ENCODE data around the gene MRC1. TPM values are rescaled to one million over a fixed set of nuclear protein-coding genes. Genes with fewer than 3 reads are reported as not detected.

Gene MRC1
- total and polyA plus RNA-seq, 10 of the 15 experiments (the other 5 are each of a cell fraction or from before 2014, with no cell fraction given): 0.01 to 0.21 (median 0.03) TPM; not detected in 5

- ATAC-seq (no peak), DNase-seq (ENCODE audit: low read depth, low spot score) (no peak), FAIRE-seq (no peak)
- Histone ChIP-seq H3K9me3 (replicated peaks; ENCODE audit: control insufficient read depth, insufficient read depth, low read length) (no peaks in the 10 kb centered on the region), H4K20me1 (ENCODE audit: control insufficient read depth, insufficient read depth) (no peaks in the 10 kb centered on the region), H2AFZ (ENCODE audit: control insufficient read depth, low read depth, low read length) (no peak overlapping the region), H3K9ac (ENCODE audit: control insufficient read depth, insufficient read depth, low read length) (no peak overlapping the region), H3K4me2 (ENCODE audit: control insufficient read depth, insufficient read depth) (no peak overlapping the region), H3K27ac (ENCODE audit: control insufficient read depth, insufficient read depth) (no peak overlapping the region), H3K27me3 (replicated peaks in 1 of 2; ENCODE audit: control insufficient read depth in 2 of 2, insufficient read depth in 2 of 2, low read length in 1 of 2) (no peaks in the 10 kb centered on the region), H3K4me3 (no peak overlapping the region), H3K36me3 (ENCODE audit: control insufficient read depth in 2 of 2, insufficient read depth in 2 of 2, low read length in 1 of 2) (no peaks in the 10 kb centered on the region), H3K4me1 (ENCODE audit: control insufficient read depth, insufficient read depth, low read length) (no peaks in the 10 kb centered on the region), H3K79me2 (ENCODE audit: control insufficient read depth, insufficient read depth, low read length) (no peaks in the 10 kb centered on the region)
- 28% methylated on average over 5 of the region's 5 CpGs for WGBS (ENCODE audit: insufficient coverage, insufficient replicate concordance, low lambda C conversion rate, missing lambda C conversion rate)
- BruUV-seq (replicated peaks): no TSS peak
- ChIA-PET RAD21 (ENCODE audit: unreplicated experiment) (no interaction called here), SMC1A (ENCODE audit: uncharacterized antibody, unreplicated experiment) (no interaction called here), CTCF (interaction anchor here (1.3 kb wide), 1 partner anchor 16 kb away, joined by 4 read pairs; no protein-coding TSS in a partner anchor), POLR2A (no interaction called here)
- no peak for TF ChIP-seq BRCA1 (IDR thresholded peaks at IDR 0.05; ENCODE audit: low read depth, low read length)
- no peak for TF ChIP-seq CREB1 (IDR thresholded peaks at IDR 0.05; ENCODE audit: low read depth)
- no peak for TF ChIP-seq SMC3 (IDR thresholded peaks at IDR 0.05; ENCODE audit: borderline replicate concordance, low read length)
- no peak for TF ChIP-seq NFYA (IDR thresholded peaks at IDR 0.05; ENCODE audit: borderline replicate concordance, low read depth, low read length)
- in situ Hi-C loops (cut with MboI) (no loop called here), intact Hi-C loops (cut with micrococcal nuclease; ENCODE audit: unreplicated experiment) (loop anchor here (10.0 kb wide), 1 partner anchor 336 kb away; no protein-coding TSS in a partner anchor)
Measured at GRCh38 chr10:17878896-17879295, 69.7 kb downstream of the MRC1 start.

DNA sequence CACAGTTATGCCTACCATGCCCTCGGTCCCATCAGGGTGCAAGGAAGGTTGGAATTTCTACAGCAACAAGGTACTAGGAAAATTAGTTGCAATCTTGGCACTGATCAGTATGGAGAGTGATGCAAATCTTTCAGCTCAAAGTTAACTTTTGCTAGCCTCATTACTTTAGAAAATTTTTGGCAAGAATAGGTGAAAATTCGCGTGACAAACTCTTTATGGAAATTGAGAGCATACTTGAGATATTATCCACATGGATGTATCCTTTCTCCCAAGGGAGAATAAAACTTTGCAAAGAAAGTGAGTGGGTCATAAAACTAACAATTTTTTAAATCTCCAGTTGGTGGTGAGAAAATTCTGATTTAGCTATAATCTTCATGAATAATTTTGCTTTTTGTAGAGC lies 71.5 kb downstream of the MRC1 start:
- RAD21 ChIA-PET (ENCODE audit: unreplicated experiment): no interaction called here
- H3K4me3 ChIP-seq: no peak overlapping the region
- 51% methylated on average over 3 of the region's 3 CpGs for WGBS (ENCODE audit: insufficient coverage, insufficient replicate concordance, low lambda C conversion rate, missing lambda C conversion rate)
- TF ChIP-seq, protein P1, sequence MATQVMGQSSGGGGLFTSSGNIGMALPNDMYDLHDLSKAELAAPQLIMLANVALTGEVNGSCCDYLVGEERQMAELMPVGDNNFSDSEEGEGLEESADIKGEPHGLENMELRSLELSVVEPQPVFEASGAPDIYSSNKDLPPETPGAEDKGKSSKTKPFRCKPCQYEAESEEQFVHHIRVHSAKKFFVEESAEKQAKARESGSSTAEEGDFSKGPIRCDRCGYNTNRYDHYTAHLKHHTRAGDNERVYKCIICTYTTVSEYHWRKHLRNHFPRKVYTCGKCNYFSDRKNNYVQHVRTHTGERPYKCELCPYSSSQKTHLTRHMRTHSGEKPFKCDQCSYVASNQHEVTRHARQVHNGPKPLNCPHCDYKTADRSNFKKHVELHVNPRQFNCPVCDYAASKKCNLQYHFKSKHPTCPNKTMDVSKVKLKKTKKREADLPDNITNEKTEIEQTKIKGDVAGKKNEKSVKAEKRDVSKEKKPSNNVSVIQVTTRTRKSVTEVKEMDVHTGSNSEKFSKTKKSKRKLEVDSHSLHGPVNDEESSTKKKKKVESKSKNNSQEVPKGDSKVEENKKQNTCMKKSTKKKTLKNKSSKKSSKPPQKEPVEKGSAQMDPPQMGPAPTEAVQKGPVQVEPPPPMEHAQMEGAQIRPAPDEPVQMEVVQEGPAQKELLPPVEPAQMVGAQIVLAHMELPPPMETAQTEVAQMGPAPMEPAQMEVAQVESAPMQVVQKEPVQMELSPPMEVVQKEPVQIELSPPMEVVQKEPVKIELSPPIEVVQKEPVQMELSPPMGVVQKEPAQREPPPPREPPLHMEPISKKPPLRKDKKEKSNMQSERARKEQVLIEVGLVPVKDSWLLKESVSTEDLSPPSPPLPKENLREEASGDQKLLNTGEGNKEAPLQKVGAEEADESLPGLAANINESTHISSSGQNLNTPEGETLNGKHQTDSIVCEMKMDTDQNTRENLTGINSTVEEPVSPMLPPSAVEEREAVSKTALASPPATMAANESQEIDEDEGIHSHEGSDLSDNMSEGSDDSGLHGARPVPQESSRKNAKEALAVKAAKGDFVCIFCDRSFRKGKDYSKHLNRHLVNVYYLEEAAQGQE (IDR thresholded peaks at IDR 0.05; ENCODE audit: low read depth, low read length): no peak
- TF ChIP-seq JUND (IDR thresholded peaks at IDR 0.05; ENCODE audit: low read depth, low read length) (no peak), NRF1 (conservative IDR thresholded peaks at IDR 0.05; ENCODE audit: low read depth, low read length) (no peak), SMC3 (IDR thresholded peaks at IDR 0.05; ENCODE audit: borderline replicate concordance, low read length) (no peak), CREM (IDR thresholded peaks at IDR 0.05; ENCODE audit: low read depth) (no peak), ZZZ3 (IDR thresholded peaks at IDR 0.05; ENCODE audit: control insufficient read depth, insufficient read length, low read depth) (no peak), NR2C1 (IDR thresholded peaks at IDR 0.05) (no peak)
- TF ChIP-seq, protein P2, sequence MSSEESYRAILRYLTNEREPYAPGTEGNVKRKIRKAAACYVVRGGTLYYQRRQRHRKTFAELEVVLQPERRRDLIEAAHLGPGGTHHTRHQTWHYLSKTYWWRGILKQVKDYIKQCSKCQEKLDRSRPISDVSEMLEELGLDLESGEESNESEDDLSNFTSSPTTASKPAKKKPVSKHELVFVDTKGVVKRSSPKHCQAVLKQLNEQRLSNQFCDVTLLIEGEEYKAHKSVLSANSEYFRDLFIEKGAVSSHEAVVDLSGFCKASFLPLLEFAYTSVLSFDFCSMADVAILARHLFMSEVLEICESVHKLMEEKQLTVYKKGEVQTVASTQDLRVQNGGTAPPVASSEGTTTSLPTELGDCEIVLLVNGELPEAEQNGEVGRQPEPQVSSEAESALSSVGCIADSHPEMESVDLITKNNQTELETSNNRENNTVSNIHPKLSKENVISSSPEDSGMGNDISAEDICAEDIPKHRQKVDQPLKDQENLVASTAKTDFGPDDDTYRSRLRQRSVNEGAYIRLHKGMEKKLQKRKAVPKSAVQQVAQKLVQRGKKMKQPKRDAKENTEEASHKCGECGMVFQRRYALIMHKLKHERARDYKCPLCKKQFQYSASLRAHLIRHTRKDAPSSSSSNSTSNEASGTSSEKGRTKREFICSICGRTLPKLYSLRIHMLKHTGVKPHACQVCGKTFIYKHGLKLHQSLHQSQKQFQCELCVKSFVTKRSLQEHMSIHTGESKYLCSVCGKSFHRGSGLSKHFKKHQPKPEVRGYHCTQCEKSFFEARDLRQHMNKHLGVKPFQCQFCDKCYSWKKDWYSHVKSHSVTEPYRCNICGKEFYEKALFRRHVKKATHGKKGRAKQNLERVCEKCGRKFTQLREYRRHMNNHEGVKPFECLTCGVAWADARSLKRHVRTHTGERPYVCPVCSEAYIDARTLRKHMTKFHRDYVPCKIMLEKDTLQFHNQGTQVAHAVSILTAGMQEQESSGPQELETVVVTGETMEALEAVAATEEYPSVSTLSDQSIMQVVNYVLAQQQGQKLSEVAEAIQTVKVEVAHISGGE (CRISPR knock-in tag; IDR thresholded peaks at IDR 0.05): no peak

More for the DNA sequence above, 71.5 kb downstream of the MRC1 start:
- Histone ChIP-seq H3K79me2 (ENCODE audit: control insufficient read depth, insufficient read depth, low read length) (no peaks in the 10 kb centered on the region), H3K27me3 (replicated peaks in 1 of 2; ENCODE audit: control insufficient read depth in 2 of 2, insufficient read depth in 2 of 2, low read length in 1 of 2) (no peaks in the 10 kb centered on the region), H2AFZ (ENCODE audit: control insufficient read depth, low read depth, low read length) (no peak overlapping the region), H3K9me3 (replicated peaks; ENCODE audit: control insufficient read depth, insufficient read depth, low read length) (no peaks in the 10 kb centered on the region; the same call in 2 of the 3 replicates), H3K4me1 (ENCODE audit: control insufficient read depth, insufficient read depth, low read length) (no peaks in the 10 kb centered on the region), H3K36me3 (ENCODE audit: control insufficient read depth in 2 of 2, insufficient read depth in 2 of 2, low read length in 1 of 2) (no peaks in the 10 kb centered on the region), H3K9ac (ENCODE audit: control insufficient read depth, insufficient read depth, low read length) (no peak overlapping the region), H3K27ac (ENCODE audit: control insufficient read depth, insufficient read depth) (no peak overlapping the region), H4K20me1 (ENCODE audit: control insufficient read depth, insufficient read depth) (no peaks in the 10 kb centered on the region), H3K4me2 (ENCODE audit: control insufficient read depth, insufficient read depth) (no peak overlapping the region)
- intact Hi-C loops (cut with micrococcal nuclease; ENCODE audit: unreplicated experiment) (no loop called here), in situ Hi-C loops (cut with MboI) (no loop called here)
- FAIRE-seq (no peak), ATAC-seq (no peak), DNase-seq (ENCODE audit: low read depth, low spot score) (no peak)
- SMC1A ChIA-PET (ENCODE audit: uncharacterized antibody, unreplicated experiment): no interaction called here
- POLR2A ChIA-PET: no interaction called here
- CTCF ChIA-PET: interaction anchor here (0.9 kb wide), 1 partner anchor 33 kb away, joined by 4 read pairs; no protein-coding TSS in a partner anchor
- BruUV-seq (replicated peaks): no TSS peak

Data from GM12878 (cell line).